ENCODE data around the gene MAD1L1. TPM values are rescaled to one million over a fixed set of nuclear protein-coding genes. Genes with fewer than 3 reads are reported as not detected.
"Not testable (repeated sequence)": the region's sequence is repeated elsewhere in the genome, so short reads cannot be mapped to it uniquely, and the experiment has no call there.

MAD1L1 gene
- total RNA-seq, 1 donor: 57.9 TPM

GRCh38 chr7:1850976-1851571, 381.7 kb downstream of the MAD1L1 start:
- DNase-seq (ENCODE audit: low read depth in 2 of 3, low spot score in 2 of 3): no peak

DNA sequence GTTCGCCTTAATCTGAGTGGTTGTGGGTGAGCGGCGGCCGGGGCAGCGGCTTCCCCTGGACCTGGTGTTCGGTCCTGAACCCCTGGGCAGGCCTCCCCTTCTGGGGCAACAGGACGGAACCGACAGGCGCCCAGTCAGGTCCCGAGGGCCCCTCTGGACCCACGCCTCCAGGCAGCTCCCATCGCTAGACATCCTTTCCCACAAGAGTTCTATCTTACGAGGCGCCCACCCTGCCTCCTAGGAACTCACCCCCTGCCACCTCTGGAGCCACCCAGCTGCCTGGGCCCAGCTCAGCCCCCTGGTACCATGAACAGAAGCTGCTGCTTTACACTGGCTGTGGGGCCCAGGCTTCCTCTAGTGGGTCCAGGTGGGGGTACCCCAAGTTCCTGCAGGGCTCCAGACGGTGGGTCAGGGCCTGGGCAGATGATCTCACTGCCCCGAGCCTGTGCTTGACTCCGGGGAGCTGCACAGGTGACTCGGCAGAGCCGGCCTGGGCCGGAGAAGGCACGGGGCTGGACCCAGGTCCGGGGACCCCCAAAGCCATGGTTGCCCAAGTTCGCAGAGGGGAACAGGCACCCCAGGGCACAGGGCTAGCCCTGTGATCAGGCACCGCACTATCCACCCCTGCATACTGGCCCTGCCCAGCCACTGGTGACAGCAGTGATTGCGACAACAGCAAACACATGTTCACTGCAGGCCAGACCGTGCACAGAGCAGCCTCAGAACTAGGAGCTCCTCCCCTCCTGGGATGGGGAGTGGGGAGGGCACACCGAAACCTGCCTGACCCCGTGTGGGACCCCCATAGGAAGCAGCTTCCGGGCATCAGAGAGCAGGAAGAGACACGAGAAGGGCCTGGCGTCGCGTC, 382.4 kb downstream of the MAD1L1 start:
- no peak for DNase-seq (ENCODE audit: low read depth in 2 of 3, low spot score in 2 of 3)

DNA sequence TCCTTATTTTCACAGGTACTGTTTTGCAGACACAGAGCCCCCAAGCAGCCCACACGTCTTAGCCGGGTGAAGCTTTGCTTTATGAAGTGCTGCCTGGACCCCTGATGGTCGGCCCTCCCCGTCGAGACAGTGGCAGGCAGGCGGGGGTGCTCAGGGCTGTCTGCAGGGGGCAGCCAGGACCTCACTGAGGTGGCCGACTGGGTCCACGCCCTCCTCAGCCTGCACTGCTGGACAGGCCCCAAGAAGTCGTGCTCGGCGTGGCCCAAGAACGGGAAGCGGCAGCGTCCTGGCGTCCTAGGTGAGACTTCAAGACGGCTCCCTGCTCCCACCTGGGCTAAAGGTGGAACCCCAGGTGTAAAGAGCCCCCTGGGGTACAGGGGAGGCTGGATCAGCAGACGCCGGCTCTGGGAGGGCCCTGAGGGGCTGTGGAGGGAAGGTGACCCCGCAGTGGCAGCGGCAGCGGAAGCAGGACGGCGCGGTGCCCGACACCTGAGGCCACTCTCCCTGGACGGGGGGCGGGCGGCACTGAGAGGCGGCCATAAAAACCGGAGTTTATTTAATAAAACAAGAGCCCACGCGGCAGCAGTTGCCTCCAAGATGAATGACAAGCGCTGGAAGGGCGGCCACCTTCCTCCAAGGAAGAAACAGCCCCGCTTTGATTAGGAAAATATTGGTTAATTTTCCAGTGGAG, 383.2 kb downstream of the MAD1L1 start:
- no peak for DNase-seq (ENCODE audit: low read depth in 2 of 3, low spot score in 2 of 3)

DNA sequence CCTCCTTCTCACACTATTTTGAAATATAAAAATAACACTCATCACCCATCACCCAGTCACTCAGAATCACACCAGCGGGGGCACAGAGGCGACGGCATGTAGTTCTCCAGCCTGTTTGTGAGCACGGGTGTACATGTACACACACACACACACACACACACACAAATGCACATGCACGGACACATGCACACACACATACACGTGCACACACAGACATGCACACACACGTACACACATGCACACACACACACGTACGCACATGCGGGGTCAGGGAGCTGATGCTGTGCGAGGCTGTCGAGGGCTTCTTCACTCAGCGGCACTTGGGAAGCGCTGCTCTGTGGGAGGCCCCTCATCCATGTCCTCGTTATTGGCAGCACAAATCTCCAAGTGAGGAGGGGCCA, 383.8 kb downstream of the MAD1L1 start:
- no peak for DNase-seq (ENCODE audit: low read depth in 2 of 3, low spot score in 2 of 3)

DNA sequence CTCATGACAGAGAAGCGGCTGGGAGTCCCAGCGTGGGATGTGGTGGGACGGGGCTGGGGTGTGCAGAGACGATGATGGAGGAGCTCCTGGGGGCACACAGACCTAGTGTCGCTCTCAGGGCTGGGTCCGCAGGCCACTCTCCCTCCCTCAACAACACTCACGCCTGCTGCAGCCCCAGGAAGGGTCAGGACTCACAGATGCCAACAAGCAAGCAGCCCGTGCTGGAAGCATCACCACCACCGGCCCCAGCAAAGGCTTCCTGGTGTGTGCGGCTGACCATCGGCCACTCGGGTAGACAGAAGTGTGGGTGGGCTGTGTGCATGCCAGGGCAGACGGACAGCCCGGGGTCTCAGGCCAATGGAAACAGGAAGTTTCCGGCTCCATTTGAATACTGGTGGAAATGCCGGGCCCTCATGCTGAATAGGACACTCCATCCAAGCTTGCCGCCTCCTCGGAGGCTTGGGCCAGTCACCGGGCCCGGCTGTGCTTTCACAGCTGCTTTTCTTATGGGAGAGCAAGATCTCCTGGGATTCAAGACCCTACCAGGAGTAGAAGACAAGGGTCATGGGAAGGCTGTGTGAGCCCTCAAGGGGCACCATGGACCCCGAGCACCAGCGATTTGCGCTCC, 384.6 kb downstream of the MAD1L1 start:
- DNase-seq (ENCODE audit: low read depth in 2 of 3, low spot score in 2 of 3): no peak

DNA sequence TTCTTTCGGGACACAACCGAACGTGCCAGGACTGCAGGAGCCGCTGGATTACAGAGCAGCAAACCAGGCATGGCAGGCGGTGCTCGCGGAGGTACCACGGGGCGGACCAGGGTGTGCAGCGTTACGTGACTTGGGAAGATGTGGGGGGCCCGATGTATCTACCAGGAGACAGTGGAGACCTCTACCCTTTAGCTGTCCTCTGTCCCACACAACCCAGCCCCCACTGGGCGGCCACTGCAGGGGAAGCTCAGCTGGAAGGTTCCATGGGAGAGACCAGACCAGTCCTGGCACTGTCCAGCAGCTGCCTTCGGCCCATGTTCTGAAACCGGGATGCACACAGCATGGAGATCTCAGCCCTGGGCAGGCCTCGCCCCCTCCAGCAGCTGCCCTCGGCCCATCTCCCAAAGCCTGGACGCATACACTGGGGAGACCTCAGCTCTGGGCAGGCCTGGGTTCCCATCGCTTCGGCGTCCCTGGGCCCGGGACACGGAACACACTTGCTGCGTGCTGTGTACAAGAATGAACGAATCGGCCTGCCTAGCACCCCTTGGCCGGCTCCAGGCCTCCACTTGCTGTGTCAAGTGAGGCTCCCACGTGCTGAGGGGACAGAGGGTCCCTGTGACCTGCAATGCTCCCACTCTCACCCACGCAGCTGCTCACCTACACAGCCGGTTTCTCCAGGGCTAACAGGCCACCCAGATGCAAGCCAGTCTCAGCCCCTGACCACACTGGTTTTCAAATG, 385.3 kb downstream of the MAD1L1 start:
- DNase-seq (ENCODE audit: low read depth in 2 of 3, low spot score in 2 of 3): no peak

DNA sequence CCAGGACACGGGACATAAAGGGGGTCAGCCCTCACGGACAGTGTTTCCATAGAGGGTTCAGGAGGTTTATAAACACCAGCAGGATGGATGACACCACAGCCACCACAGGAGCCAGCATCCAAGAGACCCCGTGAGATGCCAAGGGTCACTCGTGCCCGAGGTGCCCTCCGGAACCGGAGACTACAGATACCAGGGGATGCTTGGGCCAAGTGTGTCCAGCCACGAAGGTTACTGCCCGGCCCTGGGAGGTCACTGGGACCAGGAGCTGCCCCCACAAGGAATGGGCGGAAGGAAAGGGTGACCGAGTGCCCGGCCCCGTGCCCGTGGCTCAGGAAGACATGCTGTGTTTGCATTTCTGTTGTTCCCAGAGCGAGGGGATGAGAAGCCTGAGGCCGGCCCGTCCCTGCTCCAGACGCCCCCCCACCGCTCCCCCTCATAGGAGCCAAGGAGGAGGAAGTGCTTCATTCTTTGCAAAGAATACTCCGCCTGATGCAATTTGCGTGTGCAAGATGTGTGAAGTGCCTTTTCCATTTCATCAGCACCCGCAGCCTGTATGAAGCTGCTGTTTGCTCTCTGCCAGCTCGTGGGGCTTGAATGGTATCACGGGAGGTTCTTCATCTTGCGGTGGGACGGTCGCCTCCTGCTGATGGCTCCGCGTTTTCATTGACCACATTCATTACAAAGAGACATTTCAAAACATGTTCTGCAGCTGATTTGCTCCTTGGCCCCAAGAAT, 386.2 kb downstream of the MAD1L1 start:
- DNase-seq (ENCODE audit: low read depth in 2 of 3, low spot score in 2 of 3): no peak

DNA sequence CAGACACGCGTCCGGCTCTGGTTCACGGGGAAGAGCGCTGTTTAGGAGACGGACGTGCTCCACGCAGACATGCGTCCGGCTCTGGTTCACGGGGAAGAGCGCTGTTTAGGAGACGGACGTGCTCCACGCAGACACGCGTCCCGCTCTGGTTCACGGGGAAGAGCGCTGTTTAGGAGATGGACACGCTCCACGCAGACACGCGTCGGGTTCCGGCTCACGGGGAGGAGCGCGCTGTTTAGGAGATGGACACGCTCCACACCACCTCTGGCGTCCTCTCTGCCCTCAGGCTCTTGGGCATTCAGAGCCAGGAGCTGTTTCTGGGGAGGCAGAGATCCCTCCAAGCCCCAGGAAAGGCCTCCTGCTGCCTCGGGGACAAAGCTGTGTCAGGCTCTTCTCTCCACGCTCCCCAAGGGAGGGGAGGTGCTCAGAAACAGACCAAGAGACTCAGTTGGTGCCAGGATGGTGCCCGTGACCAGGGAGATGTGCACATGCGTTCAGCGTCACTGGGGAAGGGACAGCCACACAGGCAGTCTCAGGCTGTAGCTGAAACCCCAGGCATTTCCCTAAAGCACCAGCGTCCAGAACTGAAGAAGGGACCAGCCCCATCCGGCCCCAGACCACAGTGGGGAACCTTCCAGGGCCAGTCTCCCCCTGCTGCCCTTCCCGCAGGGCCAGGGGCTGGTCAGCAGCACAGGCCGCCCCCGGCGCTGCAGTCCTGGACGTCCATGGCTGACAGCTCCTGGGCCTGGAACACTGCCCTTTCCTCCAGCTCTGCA, 387.0 kb downstream of the MAD1L1 start:
- no peak for DNase-seq (ENCODE audit: low read depth in 2 of 3, low spot score in 2 of 3)

DNA sequence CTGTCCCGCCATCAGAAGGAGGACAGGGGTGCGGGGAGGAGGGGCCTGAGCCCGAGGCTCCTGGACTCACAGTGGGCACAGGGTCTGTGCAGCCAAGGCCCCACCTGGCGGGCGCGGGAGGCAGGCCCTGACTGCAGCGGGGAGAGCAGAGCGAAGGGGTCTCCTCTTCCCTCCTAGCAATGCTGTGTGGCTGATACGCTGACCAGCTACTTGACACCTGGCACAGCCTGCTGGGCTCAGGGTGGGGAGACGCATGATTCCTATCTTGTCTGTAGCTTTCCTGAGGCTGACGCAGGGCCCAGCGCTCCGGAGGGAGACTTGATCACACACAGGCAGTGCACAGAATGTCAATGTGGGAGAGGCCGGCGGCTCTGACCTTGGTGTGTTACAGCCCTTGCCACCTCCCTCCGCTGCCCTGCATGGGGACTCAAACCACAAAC, 387.8 kb downstream of the MAD1L1 start:
- no peak for DNase-seq (ENCODE audit: low read depth in 2 of 3, low spot score in 2 of 3)

- peak in 1 of 3 donors; percentile 18 for DNase-seq (ENCODE audit: low read depth in 2 of 3, low spot score in 2 of 3)
These were observed 388.3 kb downstream of the MAD1L1 start for GRCh38 chr7:1844336-1844950.

DNA sequence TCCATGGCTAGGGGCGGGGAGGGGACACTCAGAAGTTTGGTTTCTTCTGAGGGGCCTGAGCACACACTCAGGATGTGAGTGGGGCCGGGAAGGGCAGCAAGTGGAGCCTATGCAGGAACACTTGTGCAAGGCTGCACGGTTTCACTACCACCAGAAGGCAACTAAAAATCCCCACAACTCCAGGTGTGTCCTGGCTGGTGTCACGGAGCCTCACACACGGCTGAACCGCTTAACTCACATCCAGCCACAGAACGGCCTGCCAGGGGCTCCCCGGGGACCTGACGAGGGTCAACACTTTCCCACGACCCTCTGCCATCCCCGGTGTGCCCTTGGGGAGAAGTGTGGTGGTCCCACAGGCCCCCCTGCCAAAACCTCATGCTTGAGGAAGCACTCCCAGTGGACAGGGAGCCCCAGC, 388.8 kb downstream of the MAD1L1 start:
- no peak for DNase-seq (ENCODE audit: low read depth in 2 of 3, low spot score in 2 of 3)

DNA sequence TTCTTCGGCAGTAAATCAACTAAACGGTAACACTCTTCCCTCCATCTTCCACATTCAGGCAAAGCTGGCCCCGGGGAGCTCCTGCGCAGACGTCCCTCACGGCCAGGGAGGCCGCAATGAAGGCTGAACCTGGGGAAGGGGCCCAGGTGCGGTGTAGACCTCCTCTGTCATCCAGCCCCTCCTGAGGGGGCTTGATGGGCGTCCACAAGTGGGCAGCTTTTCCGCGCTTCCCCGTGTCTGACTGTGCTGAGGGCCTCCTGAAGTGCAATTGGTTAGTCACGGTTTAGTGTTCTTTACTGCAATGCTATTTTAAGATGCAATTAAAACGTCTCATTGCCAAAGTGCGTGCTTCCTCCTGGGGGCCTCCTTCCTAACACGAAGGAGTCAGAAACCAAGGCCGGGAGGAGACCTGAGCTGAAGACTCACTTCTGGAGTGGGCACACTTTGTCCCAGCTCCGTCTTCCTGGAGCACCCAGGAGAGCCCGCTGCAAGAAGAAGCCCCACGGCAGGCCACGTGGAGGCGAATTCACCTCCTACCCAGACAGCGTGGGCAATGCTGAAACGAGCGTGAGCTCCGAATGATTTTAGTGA, 389.4 kb downstream of the MAD1L1 start:
- DNase-seq (ENCODE audit: low read depth in 2 of 3, low spot score in 2 of 3): no peak

- no peak for DNase-seq (ENCODE audit: low read depth in 2 of 3, low spot score in 2 of 3)
These were observed 390.2 kb downstream of the MAD1L1 start for GRCh38 chr7:1842321-1843221.

DNA sequence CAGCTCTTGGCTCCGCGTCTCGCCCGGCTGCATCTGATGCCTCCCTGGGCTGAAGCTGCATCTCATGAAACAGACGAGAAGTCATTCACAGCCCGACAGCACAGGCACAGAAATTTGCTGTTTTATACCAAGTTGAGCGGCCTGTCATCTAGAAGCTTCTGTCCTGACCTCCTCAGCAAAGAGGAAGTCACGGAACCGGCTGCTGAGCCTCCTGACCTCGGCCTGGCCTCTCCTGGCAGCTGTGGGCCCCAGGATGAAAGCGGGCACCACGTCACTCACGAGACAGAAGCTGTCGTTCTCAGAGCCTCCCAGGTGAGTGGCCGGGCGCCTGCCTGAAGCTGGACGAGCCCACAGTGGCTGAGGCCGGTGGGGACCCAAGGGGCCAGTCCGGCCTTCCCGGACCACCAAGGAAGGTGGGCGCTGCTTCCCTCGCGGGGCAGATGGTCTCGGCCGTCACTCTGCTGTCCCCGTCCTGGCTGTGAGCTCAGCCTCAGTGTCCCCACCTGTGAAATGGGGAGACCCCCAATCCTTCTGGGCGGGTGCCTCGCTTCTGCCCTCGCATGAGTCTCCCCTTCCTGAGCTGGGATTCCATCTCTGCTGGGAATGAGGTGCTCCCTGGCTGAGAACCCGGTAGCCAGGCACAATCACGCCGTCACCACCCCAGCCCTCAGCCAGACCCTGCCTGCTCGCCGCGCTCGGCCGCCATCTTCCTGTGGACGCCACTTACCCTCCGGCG, 391.3 kb downstream of the MAD1L1 start:
- not testable (repeated sequence) for DNase-seq (ENCODE audit: low read depth in 2 of 3, low spot score in 2 of 3)

GRCh38 chr7:1840744-1841143, 392.0 kb downstream of the MAD1L1 start:
- DNase-seq (ENCODE audit: low read depth in 2 of 3, low spot score in 2 of 3): not testable (repeated sequence)

- DNase-seq (ENCODE audit: low read depth in 2 of 3, low spot score in 2 of 3): no peak
These were observed 393.0 kb downstream of the MAD1L1 start for GRCh38 chr7:1839701-1840100.

Measured in hematopoietic multipotent progenitor cell (in vitro differentiated cells).